Measurements from ENCODE around the gene POP4. TPM values are rescaled to one million over a fixed set of nuclear protein-coding genes. Genes with fewer than 3 reads are reported as not detected.
"Not testable (repeated sequence)": the region's sequence is repeated elsewhere in the genome, so short reads cannot be mapped to it uniquely, and the experiment has no call there.

The POP4 gene
- total and polyA plus RNA-seq, 2 of the 8 experiments (the other 6 are each of a cell fraction or from before 2014, with no cell fraction given) = 29.1 to 41.5 TPM

- no peak for TF ChIP-seq GABPA (IDR thresholded peaks at IDR 0.05; ENCODE audit: borderline replicate concordance, insufficient read depth, low read length)
- TF ChIP-seq POLR2A (IDR thresholded peaks at IDR 0.05; ENCODE audit: control extremely low read depth in 1 of 2, low read depth in 2 of 2, low read length in 2 of 2) = no peak
- no peak for TF ChIP-seq TBP (IDR thresholded peaks at IDR 0.05; ENCODE audit: low read depth, low read length)
- no peak for TF ChIP-seq GTF2F1 (IDR thresholded peaks at IDR 0.05; ENCODE audit: borderline replicate concordance, low read depth, low read length)
These were observed 20.3 kb downstream of the POP4 start (continued) for GRCh38 chr19:29626386-29626785.

GRCh38 chr19:29626832-29627231, 20.7 kb downstream of the POP4 start:
- not testable (repeated sequence) for H3K23ac ChIP-seq (ENCODE audit: insufficient read length); H2AK5ac ChIP-seq (ENCODE audit: low read depth, low read length); H2BK15ac ChIP-seq (ENCODE audit: low read length); H3K4me2 ChIP-seq (ENCODE audit: insufficient read depth in 1 of 2, low read depth in 2 of 2, low read length in 2 of 2); H3K14ac ChIP-seq (ENCODE audit: insufficient read length); H4K91ac ChIP-seq (replicated peaks; ENCODE audit: insufficient read length, low read length); H3K4me3 ChIP-seq (ENCODE audit: extremely low read depth in 1 of 4, insufficient read depth in 2 of 4, low read depth in 3 of 4, low read length in 4 of 4); H3K4me1 ChIP-seq (replicated peaks in 1 of 4; ENCODE audit: control insufficient read depth in 3 of 4, insufficient read depth in 4 of 4, low read length in 3 of 4); H4K20me1 ChIP-seq (replicated peaks in 1 of 2; ENCODE audit: control insufficient read depth in 1 of 2, insufficient read depth in 2 of 2, low read length in 2 of 2); H3K9me3 ChIP-seq (ENCODE audit: insufficient read depth in 2 of 2, low read depth in 1 of 2, low read length in 1 of 2); H2BK5ac ChIP-seq (ENCODE audit: low read depth, low read length); FAIRE-seq; H2BK20ac ChIP-seq (ENCODE audit: low read length); H2AFZ ChIP-seq (ENCODE audit: low read length); H3K23me2 ChIP-seq (ENCODE audit: low read depth, low read length); H3K56ac ChIP-seq (replicated peaks; ENCODE audit: insufficient read length, low read depth, low read length); H3K79me1 ChIP-seq (ENCODE audit: low read depth, low read length); H4K5ac ChIP-seq (ENCODE audit: insufficient read length, low read depth, low read length); H3K27ac ChIP-seq (ENCODE audit: low read depth, low read length); H3K4ac ChIP-seq (replicated peaks; ENCODE audit: insufficient read length, low read depth, low read length); H3K36me3 ChIP-seq (ENCODE audit: control insufficient read depth in 2 of 4, insufficient read depth in 4 of 4, low read length in 3 of 4); H3K79me2 ChIP-seq (ENCODE audit: control insufficient read depth in 1 of 2, insufficient read depth in 2 of 2, low read length in 2 of 2); DNase-seq (ENCODE audit: low read depth in 1 of 2, low spot score in 2 of 2); H3K9ac ChIP-seq (replicated peaks in 1 of 4; ENCODE audit: extremely low read depth in 1 of 4, low read depth in 3 of 4, low read length in 3 of 4); H4K8ac ChIP-seq (ENCODE audit: extremely low read depth, insufficient read depth, low read length); H3K18ac ChIP-seq (ENCODE audit: extremely low read depth, low read length); H3K27me3 ChIP-seq (replicated peaks in 1 of 4; ENCODE audit: control insufficient read depth in 3 of 4, extremely low read depth in 1 of 4, insufficient read depth in 3 of 4, low read length in 3 of 4); H2BK12ac ChIP-seq (ENCODE audit: low read depth, low read length); H2BK120ac ChIP-seq (replicated peaks; ENCODE audit: low read depth, low read length)
- 91% methylated on average over 9 of the region's 9 CpGs; no CpG with 5 or more reads in 1 of the 2 experiments for WGBS, 2 experiments (ENCODE audit: extremely low coverage in 1 of 2, insufficient coverage in 1 of 2, insufficient read length in 1 of 2, insufficient replicate concordance in 2 of 2, low coverage in 1 of 2, low lambda C conversion rate in 2 of 2, missing lambda C conversion rate in 1 of 2)
- ChIA-PET CTCF (ENCODE audit: partially characterized antibody) (interaction anchor here (0.8 to 12.2 kb wide), 5 partner anchors 9 to 45 kb away, joined by 3 to 109 read pairs (median 14); partner anchors contain the start of genes PLEKHF1 and POP4), POLR2A (ENCODE audit: partially characterized antibody) (interaction anchor here (0.7 to 1.8 kb wide), 3 partner anchors 8 to 1558 kb away, joined by 3 to 8 read pairs (median 3); no protein-coding TSS in a partner anchor)
